ENCODE data around the gene GAPDH.
"Not testable (repeated sequence)": the region's sequence is repeated elsewhere in the genome, so short reads cannot be mapped to it uniquely, and the experiment has no call there.

Gene GAPDH

DNA sequence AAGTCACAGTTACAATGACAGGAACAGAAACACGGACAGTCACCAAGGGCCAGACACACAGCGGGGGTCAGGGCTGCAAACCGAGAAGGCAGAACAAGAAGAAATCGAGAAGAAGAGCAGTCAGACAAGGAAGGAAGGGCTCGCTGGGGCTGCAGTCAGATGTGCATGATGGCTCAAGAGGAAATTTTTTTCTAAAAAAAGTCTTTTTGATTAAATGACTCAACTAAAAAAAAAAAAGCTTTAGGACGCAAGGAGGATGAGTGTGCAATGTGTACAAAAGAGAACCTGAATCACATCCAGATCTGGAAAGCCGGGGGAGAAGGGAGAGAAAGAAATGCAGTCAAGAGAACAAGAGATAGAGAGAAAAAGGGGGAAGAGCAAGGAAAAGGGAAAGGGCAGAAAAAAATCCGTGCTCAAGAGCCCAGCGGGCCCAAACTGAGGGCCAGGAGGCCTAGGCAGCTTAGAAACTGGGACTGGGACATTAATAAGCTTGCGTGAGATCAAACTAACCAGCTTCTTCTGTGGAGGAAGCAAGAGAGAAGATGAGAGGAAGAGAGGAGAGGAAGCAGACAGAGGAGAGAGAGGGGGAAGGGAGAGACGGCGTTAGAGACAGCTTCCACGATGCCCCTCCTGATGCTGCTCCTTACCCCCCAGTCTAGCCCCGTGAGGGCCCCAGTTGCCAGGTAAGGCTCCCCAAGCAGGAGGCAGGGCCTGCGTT lies 14.8 kb downstream of the GAPDH start:
- DNase-seq = no peak
- Mint-ChIP-seq H3K27ac (no peak overlapping the region), H3K9me3 (no peaks in the 10 kb centered on the region), H3K27me3 (no peaks in the 10 kb centered on the region), H3K4me1 (peaks cover 32% of the 10 kb centered on the region), H3K4me3 (no peak overlapping the region)
- ATAC-seq = no peak

DNA sequence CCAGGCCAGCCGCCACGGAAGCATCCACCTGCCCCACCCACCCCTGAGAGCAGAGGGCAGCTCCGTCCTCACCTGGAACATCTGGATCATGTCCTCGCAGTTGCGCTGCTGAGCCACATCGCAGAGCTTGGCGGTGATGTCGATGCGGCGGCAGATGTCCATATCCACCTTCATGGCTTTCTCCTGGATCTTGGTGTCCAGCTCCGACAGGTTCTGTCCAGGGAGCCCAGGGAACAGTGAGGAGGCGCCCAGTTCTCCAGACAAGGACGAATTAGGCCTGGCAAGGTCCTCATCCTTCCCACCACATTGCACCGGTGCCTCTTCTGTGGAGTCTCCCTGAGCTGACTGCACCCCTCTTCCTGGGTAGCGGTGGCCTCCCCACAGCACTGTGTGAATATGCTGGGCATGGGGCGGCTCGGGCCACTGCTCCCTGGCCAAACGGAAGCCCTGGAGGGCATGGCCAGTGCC lies 15.4 kb downstream of the GAPDH start:
- Mint-ChIP-seq H3K4me1 (peaks cover 37% of the 10 kb centered on the region), H3K27ac (peak overlapping the region in 1 of 2 donors; percentile 43), H3K9me3 (no peaks in the 10 kb centered on the region), H3K27me3 (no peaks in the 10 kb centered on the region), H3K4me3 (no peak overlapping the region)
- ATAC-seq = no peak
- DNase-seq = no peak

DNA sequence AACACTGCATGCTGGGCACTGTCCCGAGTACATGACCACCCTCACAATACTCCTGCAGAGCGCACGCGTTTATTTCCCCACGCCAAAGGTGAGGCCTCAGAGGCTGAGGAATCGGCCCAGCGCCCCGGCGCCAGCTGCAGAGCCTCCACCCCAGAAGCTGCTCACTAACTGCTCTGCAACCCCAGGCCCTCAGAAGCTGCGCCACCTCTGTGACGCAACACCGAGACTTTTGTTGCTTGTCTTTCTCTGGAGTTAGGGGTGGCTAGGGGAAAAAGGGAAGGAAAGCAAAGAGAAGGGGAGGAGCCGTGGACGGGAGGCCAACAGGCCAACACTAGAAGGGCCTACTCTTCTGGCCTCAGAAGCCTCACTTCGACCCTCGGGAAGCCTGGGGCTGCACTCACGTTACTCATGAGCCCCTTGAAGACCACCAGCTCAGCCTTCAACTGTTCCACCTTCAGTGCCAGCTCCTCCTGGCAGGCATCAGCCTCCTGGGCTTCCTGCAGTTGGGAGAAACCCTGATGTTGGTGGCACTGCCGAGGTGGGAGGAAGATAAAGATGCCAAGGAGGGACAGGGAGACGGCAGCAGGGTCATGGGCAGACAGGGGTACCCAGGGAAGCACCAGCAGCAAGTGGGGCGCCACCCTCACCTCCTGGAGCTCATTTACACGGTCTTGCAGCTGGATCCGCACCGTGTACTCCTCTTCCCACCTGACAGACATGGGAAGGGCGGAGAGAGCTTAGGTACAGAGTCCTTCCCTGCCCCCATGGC lies 16.2 kb downstream of the GAPDH start:
- ATAC-seq = no peak
- H3K4me3 Mint-ChIP-seq = no peak overlapping the region
- H3K4me1 Mint-ChIP-seq = peaks cover 44% of the 10 kb centered on the region
- H3K27ac Mint-ChIP-seq = no peak overlapping the region
- no peak for DNase-seq
- no peaks in the 10 kb centered on the region for H3K9me3 Mint-ChIP-seq
- no peaks in the 10 kb centered on the region for H3K27me3 Mint-ChIP-seq

DNA sequence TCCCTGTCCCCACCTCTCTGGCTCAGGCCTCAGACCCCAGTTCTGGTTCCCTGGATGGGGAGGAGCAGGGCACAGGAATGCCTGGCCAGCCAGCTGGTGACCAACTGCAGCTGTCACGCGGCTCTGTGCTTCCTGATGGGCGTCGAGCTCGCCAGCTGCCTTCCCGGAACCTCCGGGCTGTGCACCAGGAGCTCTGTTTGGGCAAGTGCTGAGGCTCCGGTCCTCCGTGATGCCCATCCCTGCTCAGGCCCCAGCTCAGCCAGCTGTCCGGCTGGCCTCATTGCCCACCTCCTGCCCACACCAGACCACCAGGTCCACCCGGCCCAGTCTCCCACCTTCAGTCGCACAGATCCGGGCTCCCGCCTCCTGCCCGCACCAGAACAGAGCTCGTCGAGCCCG lies 16.7 kb downstream of the GAPDH start:
- H3K9me3 Mint-ChIP-seq = no peaks in the 10 kb centered on the region
- peak overlapping the region in 1 of 2 donors; percentile 26 for H3K27ac Mint-ChIP-seq
- H3K4me1 Mint-ChIP-seq = peaks cover 44% of the 10 kb centered on the region
- H3K4me3 Mint-ChIP-seq = no peak overlapping the region
- no peak for ATAC-seq
- DNase-seq = no peak
- no peaks in the 10 kb centered on the region for H3K27me3 Mint-ChIP-seq

DNA sequence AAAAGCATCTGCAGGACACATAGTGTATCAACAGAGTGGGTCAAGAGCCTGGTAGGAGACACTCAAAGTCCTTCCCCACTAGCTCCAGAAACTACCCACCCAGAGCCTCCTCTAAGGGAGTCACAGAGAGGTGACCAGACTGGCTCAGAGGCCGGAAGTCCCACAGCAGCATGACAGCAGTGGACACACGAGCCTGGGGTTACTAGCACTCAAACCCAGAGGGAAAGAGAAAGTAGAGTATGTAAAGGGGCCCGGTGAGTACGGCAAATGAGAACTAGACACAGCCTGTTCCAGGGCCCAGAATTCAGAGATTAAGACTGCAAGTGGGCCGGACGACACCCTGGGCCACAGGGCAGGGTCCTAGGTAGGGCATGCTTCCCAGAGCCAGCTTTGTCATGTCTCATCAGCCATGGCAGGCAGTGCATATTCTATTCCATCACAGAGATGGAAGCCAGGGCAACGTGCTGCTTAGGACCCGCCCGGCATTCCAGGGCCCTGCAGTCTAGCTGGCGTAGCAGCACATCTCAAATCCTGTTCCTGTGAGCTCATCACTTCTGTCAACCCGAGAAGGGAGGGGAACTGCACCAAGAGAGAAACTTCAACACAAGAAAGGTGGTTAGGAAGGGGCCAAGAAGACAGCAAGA lies 17.3 kb downstream of the GAPDH start:
- no peak for ATAC-seq
- peak overlapping the region in 1 of 2 donors; percentile 26 for H3K27ac Mint-ChIP-seq
- no peaks in the 10 kb centered on the region for H3K9me3 Mint-ChIP-seq
- H3K27me3 Mint-ChIP-seq = no peaks in the 10 kb centered on the region
- H3K4me3 Mint-ChIP-seq = no peak overlapping the region
- no peak for DNase-seq
- peaks cover 48% of the 10 kb centered on the region for H3K4me1 Mint-ChIP-seq

DNA sequence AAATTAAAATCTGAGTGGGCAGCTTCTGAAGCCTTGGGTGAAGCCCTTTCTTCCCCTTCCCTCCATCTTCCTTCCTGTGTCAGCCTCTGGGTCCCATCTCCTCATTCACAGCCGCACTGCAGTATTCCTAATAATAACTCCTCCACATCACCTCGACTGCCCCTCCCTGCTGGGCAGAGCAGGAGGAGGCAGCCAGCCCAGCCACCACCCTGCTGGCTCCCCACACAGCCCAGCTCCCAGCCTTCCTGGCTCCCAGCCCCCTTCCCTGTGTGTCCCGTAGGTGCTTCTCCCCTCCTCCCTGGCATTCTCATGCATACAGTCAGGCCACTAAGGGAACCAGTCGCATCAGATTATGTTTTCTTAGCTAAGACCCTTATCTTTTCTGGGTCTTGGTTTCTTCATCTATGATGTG lies 17.8 kb downstream of the GAPDH start:
- H3K27me3 Mint-ChIP-seq = no peaks in the 10 kb centered on the region

DNA sequence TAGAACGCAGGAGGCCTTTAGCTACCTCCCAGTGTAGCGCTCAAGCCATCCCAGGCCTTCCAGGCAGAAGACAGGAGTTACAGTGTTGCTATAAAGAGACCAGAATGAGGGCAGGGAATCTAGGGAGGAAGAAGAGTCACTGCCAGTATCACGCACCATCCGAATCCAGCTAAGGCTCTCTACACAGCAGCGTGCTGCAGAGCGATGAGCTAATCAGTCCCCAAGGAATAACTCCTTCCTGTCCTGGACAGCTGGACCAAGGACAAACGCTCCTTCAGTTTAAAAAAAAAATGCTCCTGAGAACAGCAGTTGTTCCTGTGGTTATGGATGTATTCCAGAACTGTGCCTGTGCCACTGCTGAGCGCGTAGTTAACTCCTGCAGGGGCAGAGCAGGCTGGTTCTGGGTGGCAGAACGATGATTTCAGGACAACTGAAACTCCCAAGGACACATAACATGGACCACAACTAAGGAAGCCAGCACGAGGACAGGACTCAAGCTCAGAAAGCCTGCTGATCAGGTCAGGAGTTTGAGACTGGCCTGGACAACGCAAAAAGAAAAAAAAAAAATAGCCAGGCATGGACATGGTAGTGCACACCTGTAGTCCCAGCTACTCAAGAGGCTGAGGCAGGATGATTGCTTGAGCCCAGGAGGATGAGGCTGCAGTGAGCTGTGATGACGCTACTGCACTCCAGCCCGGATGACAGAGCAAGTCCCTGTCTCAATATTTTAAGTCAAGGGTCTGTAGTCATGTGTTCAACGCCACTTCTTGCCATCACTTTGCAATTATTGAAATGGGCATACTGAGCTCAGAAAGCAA lies 18.9 kb downstream of the GAPDH start:
- no peaks in the 10 kb centered on the region for H3K27me3 Mint-ChIP-seq
- H3K9me3 Mint-ChIP-seq = no peaks in the 10 kb centered on the region
- no peak overlapping the region for H3K27ac Mint-ChIP-seq
- DNase-seq (no peak), ATAC-seq (no peak)
- H3K4me1 Mint-ChIP-seq = peaks cover 60% of the 10 kb centered on the region
- no peak overlapping the region for H3K4me3 Mint-ChIP-seq

More for the DNA sequence above, 17.8 kb downstream of the GAPDH start:
- Mint-ChIP-seq H3K4me1 (peaks cover 53% of the 10 kb centered on the region), H3K27ac (no peak overlapping the region), H3K4me3 (no peak overlapping the region), H3K9me3 (no peaks in the 10 kb centered on the region)
- no peak for DNase-seq
- no peak for ATAC-seq

DNA sequence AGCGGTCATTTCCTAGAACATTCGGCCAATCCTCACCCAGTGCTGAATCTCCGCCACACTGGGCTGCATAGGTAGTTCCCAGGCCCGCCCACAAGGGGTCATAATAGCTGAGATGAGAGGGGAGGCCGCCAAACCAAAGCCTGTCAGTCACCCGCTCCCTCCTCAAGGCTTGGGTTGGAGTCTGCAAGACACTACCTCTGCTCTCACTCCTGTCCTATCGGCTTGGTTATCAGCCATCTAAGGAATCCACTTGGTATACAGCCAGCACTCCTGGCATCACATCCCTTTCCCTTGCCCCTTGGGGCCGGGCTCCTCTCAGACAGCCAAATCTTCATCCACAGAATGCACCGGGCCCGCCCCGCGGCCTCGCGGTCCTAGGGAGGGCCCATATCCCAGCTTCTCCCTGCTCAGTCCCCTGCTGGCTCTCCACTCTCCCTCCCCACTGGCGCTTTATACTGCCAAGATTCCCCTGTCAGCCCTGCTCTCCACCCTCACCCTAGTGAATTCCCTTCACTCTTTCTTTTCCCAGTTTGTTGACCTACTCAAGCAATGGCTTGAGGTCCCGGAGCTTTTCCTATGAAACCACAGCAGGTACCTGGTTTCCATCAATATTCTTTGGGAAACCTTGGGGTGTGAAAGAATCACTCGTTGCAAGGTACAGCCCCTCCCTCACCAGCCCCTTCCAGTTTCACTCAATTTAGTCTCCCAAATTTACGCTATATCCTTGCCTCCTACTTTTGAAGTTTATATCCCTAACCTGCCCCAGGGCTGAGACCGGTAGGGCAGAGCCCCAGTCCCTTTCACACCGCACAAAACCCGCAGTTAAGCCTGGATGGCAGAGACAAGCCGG lies 20.1 kb downstream of the GAPDH start:
- DNase-seq (peak; percentile 72 to 80), ATAC-seq (peak; percentile 74)
- no peaks in the 10 kb centered on the region for H3K9me3 Mint-ChIP-seq
- H3K4me3 Mint-ChIP-seq = peak overlapping the region; percentile 90 to 94
- H3K4me1 Mint-ChIP-seq = peaks cover 63% of the 10 kb centered on the region
- H3K27ac Mint-ChIP-seq = peak overlapping the region in 1 of 2 donors; percentile 60
- H3K27me3 Mint-ChIP-seq = no peaks in the 10 kb centered on the region

DNA sequence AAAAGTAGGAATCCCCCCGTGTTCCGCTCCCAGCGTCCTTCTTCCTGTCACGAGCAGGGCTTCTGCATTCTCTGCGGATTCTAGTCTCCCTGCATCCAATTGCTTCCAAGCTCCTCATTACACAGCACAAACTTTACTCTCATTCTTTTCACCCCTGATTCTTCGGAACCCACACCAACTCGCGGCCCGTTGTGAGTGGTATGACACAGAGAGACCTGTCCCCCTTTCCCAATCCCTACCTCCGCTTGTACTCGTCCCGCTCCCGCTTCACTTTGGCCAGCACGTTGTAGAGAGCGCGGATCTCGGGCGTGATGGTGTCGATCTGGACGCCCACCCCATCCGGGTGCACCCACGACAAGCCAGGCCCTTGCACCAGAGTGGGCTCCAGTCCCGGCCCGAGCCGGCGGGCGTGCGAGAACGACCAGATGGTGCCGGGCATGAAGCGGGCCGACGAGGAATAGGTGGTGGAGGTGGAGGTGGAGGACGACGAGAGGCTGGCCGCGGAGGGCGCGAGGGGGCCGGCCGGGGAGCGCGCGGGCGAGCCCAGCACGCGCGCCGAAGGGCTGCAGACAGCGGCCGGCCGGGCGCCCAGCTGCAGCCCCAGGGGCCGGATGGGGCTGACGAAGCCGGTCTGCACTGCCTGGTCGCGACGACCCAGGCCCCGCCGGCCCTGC lies 20.8 kb downstream of the GAPDH start:
- no peaks in the 10 kb centered on the region for H3K27me3 Mint-ChIP-seq
- H3K9me3 Mint-ChIP-seq = no peaks in the 10 kb centered on the region
- DNase-seq (no peak), ATAC-seq (peak; percentile 15)
- peaks cover 71% of the 10 kb centered on the region for H3K4me1 Mint-ChIP-seq
- peak overlapping the region; percentile 90 to 94 for H3K4me3 Mint-ChIP-seq
- H3K27ac Mint-ChIP-seq = peak overlapping the region; percentile 20 to 60

DNA sequence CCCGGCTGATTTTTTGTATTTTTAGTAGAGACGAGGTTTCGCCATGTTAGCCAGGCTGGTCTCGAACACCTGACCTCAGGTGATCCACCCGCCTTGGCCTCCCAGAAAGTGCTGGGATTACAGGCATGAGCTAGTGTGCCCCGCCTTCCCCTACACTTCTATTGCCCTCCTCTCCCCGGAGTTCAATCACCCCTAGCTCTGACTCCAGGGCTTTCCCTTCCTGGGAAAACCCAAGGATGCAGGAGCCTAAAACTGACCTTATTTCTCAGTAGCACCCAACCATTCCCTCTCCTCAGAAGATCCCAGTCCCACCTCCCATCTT lies 22.1 kb downstream of the GAPDH start:
- not testable (repeated sequence) for ATAC-seq

DNA sequence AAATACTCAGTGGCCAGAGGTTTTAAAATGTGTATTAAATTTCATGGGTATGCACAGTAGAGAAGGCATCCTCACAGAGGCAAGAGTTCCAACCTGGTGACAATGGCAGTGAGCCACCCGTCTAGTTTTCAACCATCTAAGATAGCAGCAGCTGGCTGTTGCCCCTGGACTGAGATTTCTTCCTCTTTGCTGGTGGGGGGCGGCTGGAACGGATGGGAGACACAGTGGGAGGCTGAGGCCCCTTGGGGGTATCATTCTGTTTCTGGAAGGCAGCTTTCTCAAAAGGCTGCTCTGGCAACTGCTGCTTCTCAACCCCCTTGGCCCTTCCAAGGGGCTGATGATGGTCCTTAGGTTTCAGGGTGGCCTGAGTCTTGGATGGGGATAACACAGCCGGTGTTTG lies 22.5 kb downstream of the GAPDH start:
- no peak overlapping the region for H3K27ac Mint-ChIP-seq
- H3K9me3 Mint-ChIP-seq = no peaks in the 10 kb centered on the region
- H3K27me3 Mint-ChIP-seq = no peaks in the 10 kb centered on the region
- H3K4me3 Mint-ChIP-seq = peak overlapping the region; percentile 85 to 90
- peaks cover 75% of the 10 kb centered on the region for H3K4me1 Mint-ChIP-seq
- DNase-seq (no peak), ATAC-seq (no peak)

More for the DNA sequence above, 22.1 kb downstream of the GAPDH start:
- H3K9me3 Mint-ChIP-seq, H3K27me3 Mint-ChIP-seq, DNase-seq, H3K27ac Mint-ChIP-seq: not testable (repeated sequence)
- peak overlapping the region; percentile 85 to 90 for H3K4me3 Mint-ChIP-seq
- H3K4me1 Mint-ChIP-seq = peaks cover 79% of the 10 kb centered on the region

DNA sequence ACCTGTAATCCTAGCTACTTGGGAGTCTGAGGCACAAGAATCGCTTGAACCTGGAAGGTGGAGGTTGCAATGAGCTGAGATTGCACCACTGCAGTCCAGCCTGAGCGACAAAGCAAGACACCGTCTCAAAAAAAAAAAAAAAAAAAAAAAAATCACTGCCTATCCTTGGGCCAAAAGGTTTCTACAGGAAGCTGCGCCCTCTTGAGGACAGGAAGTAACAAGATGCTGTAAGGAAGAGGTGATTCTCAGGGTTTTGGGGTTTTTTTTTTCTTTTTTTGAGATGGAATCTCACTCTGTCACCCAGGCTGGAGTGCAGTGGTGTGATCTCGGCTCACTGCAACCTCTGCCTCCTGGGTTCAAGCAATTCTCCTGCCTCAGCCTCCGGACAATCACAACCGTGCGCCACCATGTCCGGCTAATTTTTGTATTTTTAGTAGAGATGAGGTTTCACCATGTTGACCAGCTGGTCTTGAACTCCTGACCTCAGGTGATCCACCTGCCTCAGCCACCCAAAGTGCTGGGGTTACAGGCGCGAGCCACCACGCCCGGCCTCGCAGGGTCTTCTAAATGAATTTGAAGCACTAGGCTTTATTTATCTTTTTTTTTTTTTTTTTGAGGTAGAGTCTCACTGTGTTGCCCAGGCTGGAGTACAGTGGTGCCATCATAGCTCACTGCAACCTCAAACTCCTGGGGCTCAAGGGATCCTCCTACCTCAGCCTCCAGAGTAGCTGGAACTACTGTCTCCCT lies 23.9 kb downstream of the GAPDH start:
- H3K4me1 Mint-ChIP-seq = peaks cover 69% of the 10 kb centered on the region
- H3K27ac Mint-ChIP-seq = peak overlapping the region in 1 of 2 donors; percentile 76
- DNase-seq = peak; percentile 38 to 59
- H3K4me3 Mint-ChIP-seq, H3K9me3 Mint-ChIP-seq, H3K27me3 Mint-ChIP-seq, ATAC-seq: not testable (repeated sequence)

DNA sequence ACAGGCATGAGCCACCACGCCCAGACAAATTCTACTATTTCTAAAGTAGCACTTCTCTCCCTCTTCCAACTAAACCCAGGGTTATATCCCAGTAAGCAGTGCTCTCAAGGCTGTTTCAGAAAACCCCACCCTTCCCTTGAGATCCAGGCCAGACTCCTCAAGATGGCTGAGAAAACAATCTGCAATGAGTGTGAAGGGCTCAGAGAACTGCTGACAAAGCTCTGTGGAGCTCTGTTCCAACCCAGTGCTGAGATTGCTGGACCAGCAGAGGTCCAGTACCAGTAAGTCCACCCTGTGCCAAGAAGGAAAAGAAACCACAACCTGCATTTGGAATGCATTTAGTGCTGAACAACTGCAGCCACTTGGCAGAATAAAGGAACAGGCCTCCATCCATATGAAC lies 25.2 kb downstream of the GAPDH start:
- no peak for DNase-seq
- H3K27ac Mint-ChIP-seq = no peak overlapping the region
- no peaks in the 10 kb centered on the region for H3K9me3 Mint-ChIP-seq
- ATAC-seq = no peak
- peaks cover 64% of the 10 kb centered on the region for H3K4me1 Mint-ChIP-seq
- no peaks in the 10 kb centered on the region for H3K27me3 Mint-ChIP-seq
- H3K4me3 Mint-ChIP-seq = no peak overlapping the region
